ENCODE data around the gene TMEFF2. TPM values are rescaled to one million over a fixed set of nuclear protein-coding genes. Genes with fewer than 3 reads are reported as not detected.

TMEFF2 gene
- total and polyA plus RNA-seq, 2 of the 4 experiments (the other 2 are of a cell fraction), result 1.3 to 3.0 TPM

GRCh38 chr2:192060161-192060560, 134.6 kb downstream of the TMEFF2 start:
- Histone ChIP-seq H3K4ac (ENCODE audit: low read depth, low read length) (no peak overlapping the region), H3K14ac (replicated peaks; ENCODE audit: low read depth, low read length) (no peak overlapping the region), H4K5ac (ENCODE audit: low read depth, low read length) (no peak overlapping the region), H3K36me3 (ENCODE audit: control insufficient read depth, insufficient read depth, low read length) (no peaks in the 10 kb centered on the region; the same call in 1 of the 2 replicates), H3K56ac (ENCODE audit: extremely low read depth, insufficient read depth, low read length) (no peak overlapping the region), H3K18ac (ENCODE audit: low read depth, low read length) (no peak overlapping the region), H3K9ac (ENCODE audit: low read depth, low read length) (no peak overlapping the region), H4K20me1 (ENCODE audit: insufficient read depth, low read length) (no peaks in the 10 kb centered on the region), H3K4me3 (ENCODE audit: insufficient read depth, low read depth, low read length) (no peak overlapping the region), H3K4me1 (ENCODE audit: control insufficient read depth, insufficient read depth, low read length) (no peaks in the 10 kb centered on the region), H4K8ac (ENCODE audit: low read depth in 2 of 2, low read length in 2 of 2) (no peak overlapping the region), H2BK120ac (ENCODE audit: low read depth, low read length) (no peak overlapping the region), H3K79me1 (ENCODE audit: low read depth in 1 of 2, low read length in 2 of 2) (no peaks in the 10 kb centered on the region), H2BK15ac (ENCODE audit: low read depth, low read length) (no peak overlapping the region), H2AFZ (replicated peaks; ENCODE audit: low read length, poor library complexity) (no peak overlapping the region), H3K4me2 (ENCODE audit: low read depth, low read length) (no peak overlapping the region), H3K9me3 (ENCODE audit: control insufficient read depth, insufficient read depth, low read length) (no peaks in the 10 kb centered on the region), H3K27ac (ENCODE audit: insufficient read depth, low read length) (no peak overlapping the region), H3K9me1 (ENCODE audit: insufficient read depth, low read length) (no peaks in the 10 kb centered on the region), H2AK5ac (ENCODE audit: low read depth, low read length) (no peak overlapping the region), H2BK5ac (ENCODE audit: low read depth, low read length, poor library complexity, severe bottlenecking) (no peak overlapping the region), H2AK9ac (replicated peaks; ENCODE audit: low read depth, low read length, poor library complexity) (no peak overlapping the region), H3K27me3 (ENCODE audit: control insufficient read depth, insufficient read depth, low read length) (no peaks in the 10 kb centered on the region), H2BK20ac (ENCODE audit: low read depth, low read length) (no peak overlapping the region), H3K23ac (ENCODE audit: low read depth, low read length) (no peak overlapping the region), H4K91ac (ENCODE audit: insufficient read depth, low read depth, low read length) (no peak overlapping the region)
- no peak for TF ChIP-seq SMC3 (IDR thresholded peaks at IDR 0.05; ENCODE audit: low read depth, low read length)
- TF ChIP-seq NFE2L2 (IDR thresholded peaks at IDR 0.05; ENCODE audit: low read depth, low read length), result peak; percentile 39; the same call in 1 of the 2 replicates
- dilution Hi-C loops (cut with HindIII; ENCODE audit: low sequenced_read_pairs, unreplicated experiment) (no loop called here), intact Hi-C loops (cut with micrococcal nuclease) (no loop called here), in situ Hi-C loops (cut with MboI; ENCODE audit: low sequenced_read_pairs) (no loop called here)
- DNase-seq, result no peak
- CTCF ChIA-PET, result no interaction called here
- POLR2A ChIA-PET (ENCODE audit: unreplicated experiment), result no interaction called here
- 92% methylated on average over 2 of the region's 3 CpGs; no CpG with 5 or more reads in 1 of the 2 experiments for WGBS, 2 experiments (ENCODE audit: extremely low coverage in 2 of 2, insufficient read length in 1 of 2)
- no TSS peak for BruUV-seq (replicated peaks)
- ATAC-seq (ENCODE audit: low read depth), result no peak

Measured in IMR-90 (cell line).